ENCODE measurements around the gene RFX7.

RFX7 gene

GRCh38 chr15:56128081-56128480, 115.6 kb downstream of the RFX7 start:
- no peak for TF ChIP-seq CTCF (IDR thresholded peaks at IDR 0.05)
- no peak for DNase-seq (ENCODE audit: low spot score)

GRCh38 chr15:56126409-56126808, 117.3 kb downstream of the RFX7 start:
- H3K27ac ChIP-seq = no peak overlapping the region
- no peak for DNase-seq (ENCODE audit: low spot score)
- no peak for TF ChIP-seq CTCF (IDR thresholded peaks at IDR 0.05)
- H3K4me3 ChIP-seq = no peak overlapping the region

More at GRCh38 chr15:56128081-56128480, 115.6 kb downstream of the RFX7 start:
- Histone ChIP-seq H3K27ac (no peak overlapping the region), H3K4me3 (no peak overlapping the region)

- Histone ChIP-seq H3K4me3 (no peak overlapping the region), H3K27ac (no peak overlapping the region)
- no peak for TF ChIP-seq CTCF (IDR thresholded peaks at IDR 0.05)
- no peak for DNase-seq (ENCODE audit: low spot score)
These were observed 119.3 kb downstream of the RFX7 start for GRCh38 chr15:56124391-56124790.

- Histone ChIP-seq H3K4me3 (no peak overlapping the region), H3K27ac (no peak overlapping the region)
- no peak for TF ChIP-seq CTCF (IDR thresholded peaks at IDR 0.05)
- DNase-seq (ENCODE audit: low spot score) = no peak
These were observed 137.8 kb downstream of the RFX7 start for GRCh38 chr15:56105855-56106254.

- peak overlapping the region; percentile 51 to 53 for H3K27ac ChIP-seq
- TF ChIP-seq CTCF (IDR thresholded peaks at IDR 0.05) = no peak
- DNase-seq (ENCODE audit: low spot score) = no peak
- no peak overlapping the region for H3K4me3 ChIP-seq
These were observed 141.2 kb downstream of the RFX7 start for GRCh38 chr15:56102441-56102840.

- Histone ChIP-seq H3K4me3 (no peak overlapping the region), H3K27ac (no peak overlapping the region)
- TF ChIP-seq CTCF (IDR thresholded peaks at IDR 0.05) = no peak
- DNase-seq (ENCODE audit: low spot score) = no peak
These were observed 144.4 kb downstream of the RFX7 start for GRCh38 chr15:56099311-56099710.

- no peak for TF ChIP-seq CTCF (IDR thresholded peaks at IDR 0.05)
- H3K27ac ChIP-seq = no peak overlapping the region
- no peak overlapping the region for H3K4me3 ChIP-seq
- DNase-seq (ENCODE audit: low spot score) = no peak
These were observed 145.3 kb downstream of the RFX7 start for GRCh38 chr15:56098195-56098863.
